ENCODE data around the gene MAGOH.

The MAGOH gene

GRCh38 chr1:53258216-53258615, 19.9 kb upstream of the MAGOH start:
- no peak overlapping the region for H3K4me3 ChIP-seq (ENCODE audit: low read depth, low read length)
- TF ChIP-seq MYC (IDR thresholded peaks at IDR 0.05; ENCODE audit: low read depth, low read length), result no peak
- no peak for TF ChIP-seq POLR2A (IDR thresholded peaks at IDR 0.05; ENCODE audit: extremely low read depth, insufficient read length)
- TF ChIP-seq, protein P1, sequence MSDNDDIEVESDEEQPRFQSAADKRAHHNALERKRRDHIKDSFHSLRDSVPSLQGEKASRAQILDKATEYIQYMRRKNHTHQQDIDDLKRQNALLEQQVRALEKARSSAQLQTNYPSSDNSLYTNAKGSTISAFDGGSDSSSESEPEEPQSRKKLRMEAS (IDR thresholded peaks at IDR 0.05; ENCODE audit: low read depth, low read length), result no peak
- TF ChIP-seq, protein P2, sequence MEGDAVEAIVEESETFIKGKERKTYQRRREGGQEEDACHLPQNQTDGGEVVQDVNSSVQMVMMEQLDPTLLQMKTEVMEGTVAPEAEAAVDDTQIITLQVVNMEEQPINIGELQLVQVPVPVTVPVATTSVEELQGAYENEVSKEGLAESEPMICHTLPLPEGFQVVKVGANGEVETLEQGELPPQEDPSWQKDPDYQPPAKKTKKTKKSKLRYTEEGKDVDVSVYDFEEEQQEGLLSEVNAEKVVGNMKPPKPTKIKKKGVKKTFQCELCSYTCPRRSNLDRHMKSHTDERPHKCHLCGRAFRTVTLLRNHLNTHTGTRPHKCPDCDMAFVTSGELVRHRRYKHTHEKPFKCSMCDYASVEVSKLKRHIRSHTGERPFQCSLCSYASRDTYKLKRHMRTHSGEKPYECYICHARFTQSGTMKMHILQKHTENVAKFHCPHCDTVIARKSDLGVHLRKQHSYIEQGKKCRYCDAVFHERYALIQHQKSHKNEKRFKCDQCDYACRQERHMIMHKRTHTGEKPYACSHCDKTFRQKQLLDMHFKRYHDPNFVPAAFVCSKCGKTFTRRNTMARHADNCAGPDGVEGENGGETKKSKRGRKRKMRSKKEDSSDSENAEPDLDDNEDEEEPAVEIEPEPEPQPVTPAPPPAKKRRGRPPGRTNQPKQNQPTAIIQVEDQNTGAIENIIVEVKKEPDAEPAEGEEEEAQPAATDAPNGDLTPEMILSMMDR (IDR thresholded peaks at IDR 0.05; ENCODE audit: low read depth, low read length), result no peak
- no peak for DNase-seq (ENCODE audit: low read depth)

DNA sequence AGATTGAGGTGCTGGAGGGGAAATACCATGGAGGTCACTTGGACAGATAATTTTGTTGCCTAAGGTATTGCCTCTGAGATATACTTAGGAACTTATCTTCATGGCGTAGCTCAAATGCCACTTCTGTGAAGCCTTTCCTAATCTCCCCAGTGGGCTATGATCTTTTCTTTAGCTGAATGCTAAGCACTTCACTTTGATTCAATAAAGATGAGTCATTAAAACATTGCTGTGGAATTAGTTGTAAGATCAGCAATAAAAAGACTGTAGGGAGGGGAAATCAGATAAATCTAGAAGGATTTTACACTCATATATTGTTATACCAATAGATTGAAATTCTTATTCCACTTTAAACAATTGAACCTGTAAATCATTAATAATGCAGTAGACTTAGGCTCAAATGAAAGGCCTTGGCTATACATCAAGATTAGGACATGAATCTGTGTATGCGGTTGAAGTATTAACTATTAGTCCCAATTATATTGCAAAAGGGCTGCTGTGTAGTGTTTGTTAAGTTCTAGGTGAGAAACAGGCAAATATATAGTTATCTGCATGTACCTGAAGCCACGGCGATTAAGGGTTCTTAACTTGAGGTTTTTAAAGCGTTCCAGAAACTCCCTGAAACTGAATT, 19.2 kb upstream of the MAGOH start:
- no peak for TF ChIP-seq MYC (IDR thresholded peaks at IDR 0.05; ENCODE audit: low read depth, low read length)
- TF ChIP-seq, protein P1 (IDR thresholded peaks at IDR 0.05; ENCODE audit: low read depth, low read length), result no peak
- no peak for TF ChIP-seq POLR2A (IDR thresholded peaks at IDR 0.05; ENCODE audit: extremely low read depth, insufficient read length)
- TF ChIP-seq, protein P2 (IDR thresholded peaks at IDR 0.05; ENCODE audit: low read depth, low read length), result no peak
- H3K4me3 ChIP-seq (ENCODE audit: low read depth, low read length), result no peak overlapping the region
- no peak for DNase-seq (ENCODE audit: low read depth)

DNA sequence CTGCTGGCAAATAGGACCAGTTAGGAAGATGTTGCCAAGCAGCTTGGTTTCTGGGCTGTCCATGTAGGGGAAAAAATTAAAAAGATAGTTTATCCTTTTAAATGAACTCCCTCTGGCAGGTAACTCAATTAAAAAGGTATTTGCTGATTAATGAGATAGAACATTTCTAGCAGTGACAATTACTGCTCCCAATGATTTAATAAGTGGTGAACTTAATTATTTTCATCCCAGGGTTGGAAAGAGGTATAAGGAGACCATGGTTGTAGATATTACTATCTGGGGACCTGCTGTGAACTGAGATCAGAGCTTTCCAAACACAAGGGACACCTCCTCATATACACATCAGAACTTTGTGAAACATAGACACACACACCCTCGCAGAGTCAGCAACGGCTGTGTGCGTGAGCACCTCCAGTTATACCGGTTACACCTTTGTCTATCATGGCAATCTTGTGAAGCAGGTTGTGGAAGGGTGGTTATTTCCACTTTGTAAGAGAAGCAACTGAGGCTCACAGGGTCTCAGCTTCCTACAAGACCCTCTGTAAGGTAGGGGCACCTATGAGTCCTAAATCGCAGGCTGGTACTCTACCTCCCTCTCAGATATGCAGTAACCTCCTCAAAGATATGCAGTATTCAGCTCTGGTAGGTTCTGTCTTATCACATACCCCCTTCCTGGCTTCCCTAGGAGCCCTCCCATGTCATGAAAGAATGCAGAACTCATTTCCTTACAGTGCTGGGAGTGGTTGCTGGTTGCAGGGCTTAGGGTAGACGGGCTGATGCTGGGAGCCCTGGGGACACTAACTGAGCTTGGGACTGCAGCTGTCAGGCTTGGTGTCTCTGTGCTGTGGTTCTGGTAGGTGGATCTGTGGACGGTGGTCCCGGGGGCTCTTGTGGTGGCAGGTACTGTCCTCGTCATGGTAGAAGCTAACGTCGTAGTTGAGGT, 18.5 kb upstream of the MAGOH start:
- TF ChIP-seq MYC (IDR thresholded peaks at IDR 0.05; ENCODE audit: low read depth, low read length) (no peak), POLR2A (IDR thresholded peaks at IDR 0.05; ENCODE audit: extremely low read depth, insufficient read length) (no peak)
- TF ChIP-seq, protein P1 (IDR thresholded peaks at IDR 0.05; ENCODE audit: low read depth, low read length), result no peak
- TF ChIP-seq, protein P2 (IDR thresholded peaks at IDR 0.05; ENCODE audit: low read depth, low read length), result no peak
- DNase-seq (ENCODE audit: low read depth), result no peak
- no peak overlapping the region for H3K4me3 ChIP-seq (ENCODE audit: low read depth, low read length)

DNA sequence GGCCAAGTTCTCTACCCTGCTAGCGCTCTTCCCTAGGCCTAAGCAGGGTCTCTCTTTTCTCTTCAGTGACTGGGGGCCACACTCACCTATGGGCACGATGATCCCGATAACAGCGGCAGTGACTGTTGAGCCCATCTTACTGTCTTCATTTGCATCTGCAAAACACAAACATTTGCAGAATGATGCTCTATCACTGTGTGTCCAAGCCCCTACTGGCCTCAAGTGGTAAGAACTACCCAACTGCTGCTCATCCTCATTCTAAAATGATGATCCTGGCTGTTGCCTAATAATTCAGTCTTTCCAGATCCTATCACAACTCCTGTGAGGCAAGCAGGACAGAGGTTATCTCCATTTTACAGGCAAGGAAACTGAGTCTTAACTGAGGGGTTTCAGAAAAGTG, 16.7 kb upstream of the MAGOH start:
- no peak for TF ChIP-seq POLR2A (IDR thresholded peaks at IDR 0.05; ENCODE audit: extremely low read depth, insufficient read length)
- TF ChIP-seq, protein P2 (IDR thresholded peaks at IDR 0.05; ENCODE audit: low read depth, low read length), result no peak
- TF ChIP-seq, protein P1 (IDR thresholded peaks at IDR 0.05; ENCODE audit: low read depth, low read length), result no peak
- no peak for TF ChIP-seq MYC (IDR thresholded peaks at IDR 0.05; ENCODE audit: low read depth, low read length)
- no peak overlapping the region for H3K4me3 ChIP-seq (ENCODE audit: low read depth, low read length)
- DNase-seq (ENCODE audit: low read depth), result no peak

GRCh38 chr1:53254011-53254640, 15.8 kb upstream of the MAGOH start:
- TF ChIP-seq, protein P1 (IDR thresholded peaks at IDR 0.05; ENCODE audit: low read depth, low read length), result no peak
- TF ChIP-seq, protein P2 (IDR thresholded peaks at IDR 0.05; ENCODE audit: low read depth, low read length), result no peak
- TF ChIP-seq POLR2A (IDR thresholded peaks at IDR 0.05; ENCODE audit: extremely low read depth, insufficient read length) (no peak), MYC (IDR thresholded peaks at IDR 0.05; ENCODE audit: low read depth, low read length) (no peak)
- no peak overlapping the region for H3K4me3 ChIP-seq (ENCODE audit: low read depth, low read length)
- DNase-seq (ENCODE audit: low read depth), result no peak
